Chondrocyte (in vitro differentiated cells): ENCODE measurements around the gene AHCY. TPM values are rescaled to one million over a fixed set of nuclear protein-coding genes. Genes with fewer than 3 reads are reported as not detected.
"Not testable (repeated sequence)": the region's sequence is repeated elsewhere in the genome, so short reads cannot be mapped to it uniquely, and the experiment has no call there.

ENCODE experiments used
- DNase-seq: peaks from one replicate; pipeline ENCODE4 v3.0.0; 2021; ENCODE audit warnings: mixed read lengths, low spot score
- H3K27ac Mint-ChIP-seq: one replicate; pipeline ENCODE4 v1.8.0; 2021; ENCODE audit warnings: mild to moderate bottlenecking, moderate library complexity, mixed read lengths; ENCODE audit not compliant: unreplicated experiment
- H3K27me3 Mint-ChIP-seq: 2 replicates; pipeline ENCODE4 v1.8.0; 2021; ENCODE audit warnings: low read depth, mixed read lengths
- H3K36me3 Mint-ChIP-seq: 2 replicates; pipeline ENCODE4 v1.8.0; 2021; ENCODE audit warnings: low read depth, mixed read lengths
- H3K4me1 Mint-ChIP-seq: 2 replicates; pipeline ENCODE4 v1.8.0; 2021; ENCODE audit warnings: low read depth, mild to moderate bottlenecking, mixed read lengths
- H3K4me3 Mint-ChIP-seq: one replicate; pipeline ENCODE4 v1.8.0; 2021; ENCODE audit warnings: mild to moderate bottlenecking, moderate library complexity, mixed read lengths; ENCODE audit not compliant: unreplicated experiment
- H3K9me3 Mint-ChIP-seq: 2 replicates; pipeline ENCODE4 v1.8.0; 2021; ENCODE audit warnings: low read depth, mixed read lengths
- CTCF ChIP-seq: fragments of 200-600 bp; sonication (generic); IDR thresholded peaks from 2 replicates; pipeline ENCODE4 v1.5.0; 2021; ENCODE audit warnings: antibody characterized with exemption, mild to moderate bottlenecking, moderate library complexity
- total RNA-seq: library from RNA; stranded (reverse); gene quantifications from 3 replicates; pipeline ENCODE4 v1.2.1, GENCODE V29; 2021

AHCY gene
- total RNA-seq, 1 donor from 2014 or later: 162 TPM

- Mint-ChIP-seq H3K9me3 (no peaks in the 10 kb centered on the region), H3K4me3 (no peak overlapping the region), H3K27me3 (no peaks in the 10 kb centered on the region), H3K27ac (no peak overlapping the region), H3K4me1 (no peaks in the 10 kb centered on the region), H3K36me3 (no peaks in the 10 kb centered on the region)
- no peak for DNase-seq
- no peak for TF ChIP-seq CTCF
Measured at GRCh38 chr20:34328928-34329677, 25.9 kb upstream of the AHCY start.

- H3K36me3 Mint-ChIP-seq, DNase-seq, H3K27ac Mint-ChIP-seq, H3K27me3 Mint-ChIP-seq, H3K9me3 Mint-ChIP-seq, H3K4me3 Mint-ChIP-seq, H3K4me1 Mint-ChIP-seq: not testable (repeated sequence)
Measured at GRCh38 chr20:34328207-34328606, 25.1 kb upstream of the AHCY start.

- H3K9me3 Mint-ChIP-seq: no peaks in the 10 kb centered on the region
- H3K27me3 Mint-ChIP-seq: peaks cover 11% of the 10 kb centered on the region
- no peak overlapping the region for H3K4me3 Mint-ChIP-seq
- H3K36me3 Mint-ChIP-seq: no peaks in the 10 kb centered on the region
- DNase-seq: no peak
- H3K4me1 Mint-ChIP-seq: no peaks in the 10 kb centered on the region
- no peak for TF ChIP-seq CTCF
- no peak overlapping the region for H3K27ac Mint-ChIP-seq
Measured at GRCh38 chr20:34324541-34324940, 21.4 kb upstream of the AHCY start.

GRCh38 chr20:34322267-34323105 lies 19.3 kb upstream of the AHCY start:
- TF ChIP-seq CTCF: no peak
- H3K9me3 Mint-ChIP-seq: no peaks in the 10 kb centered on the region
- no peaks in the 10 kb centered on the region for H3K36me3 Mint-ChIP-seq
- DNase-seq: no peak
- no peak overlapping the region for H3K27ac Mint-ChIP-seq
- H3K4me3 Mint-ChIP-seq: no peak overlapping the region
- H3K27me3 Mint-ChIP-seq: peaks cover 12% of the 10 kb centered on the region
- no peaks in the 10 kb centered on the region for H3K4me1 Mint-ChIP-seq

- Mint-ChIP-seq H3K27me3 (peaks cover 12% of the 10 kb centered on the region), H3K27ac (no peak overlapping the region), H3K36me3 (no peaks in the 10 kb centered on the region), H3K9me3 (no peaks in the 10 kb centered on the region), H3K4me3 (no peak overlapping the region), H3K4me1 (no peaks in the 10 kb centered on the region)
- no peak for DNase-seq
- no peak for TF ChIP-seq CTCF
Measured at GRCh38 chr20:34320861-34321260, 17.7 kb upstream of the AHCY start.
